Left lung (tissue), 10 donors: Measurements from ENCODE around the gene DYNC2I2. TPM values are rescaled to one million over a fixed set of nuclear protein-coding genes. Genes with fewer than 3 reads are reported as not detected.

Experiments
- ATAC-seq: fragments of 200-7000 bp; cut with Tn5 transposase; one replicate; pipeline ENCODE4 v1.9.1; 2020; ENCODE audit warnings: moderate library complexity
- DNase-seq, 4 donors: peaks; one replicate each; pipeline ENCODE4 v3.0.0-alpha.2; 2013 to 2020
- H3K27ac ChIP-seq, 2 donors: fragments of 200-600 bp; sonication (generic) in 1 of 2; one replicate each; pipeline versions ENCODE4 v1.5.0 to v1.8.0; 2020 to 2021
- H3K27me3 ChIP-seq, 2 donors: fragments of 200-600 bp; sonication (generic) in 1 of 2; one replicate each; pipeline versions ENCODE4 v1.5.0 to v1.8.0; 2020 to 2021
- H3K36me3 ChIP-seq, 2 donors: fragments of 200-600 bp; sonication (generic) in 1 of 2; one replicate each; pipeline versions ENCODE4 v1.5.0 to v1.8.0; 2020 to 2021
- H3K4me1 ChIP-seq, 2 donors: fragments of 200-600 bp; one replicate each; pipeline ENCODE4 v1.8.0; 2021
- H3K4me3 ChIP-seq, 2 donors: fragments of 200-600 bp; sonication (generic) in 1 of 2; one replicate each; pipeline versions ENCODE4 v1.5.0 to v1.8.0; 2020 to 2021; ENCODE audit warnings: mild to moderate bottlenecking in 1 of 2
- H3K9me3 ChIP-seq, 2 donors: fragments of 200-600 bp; sonication (generic) in 1 of 2; one replicate each; pipeline versions ENCODE4 v1.5.0 to v1.8.0; 2020 to 2021
- CTCF ChIP-seq, 2 donors: fragments of 200-600 bp; sonication (generic) in 1 of 2; IDR thresholded peaks; one replicate each; pipeline versions ENCODE4 v1.5.0 to v1.8.0; 2021; ENCODE audit warnings: antibody characterized with exemption in 2 of 2
- intact Hi-C, 2 donors: fragments of 100-400 bp; cut with DNase I; formaldehyde crosslinking; loops; one replicate each; pipeline versions ENCODE4 v1.11.2 to v1.14.2; 2022
- polyA plus RNA-seq, 6 donors: library from polyadenylated mRNA; unstranded; fragments of 120-200 nt; gene quantifications; one replicate each; pipeline ENCODE4 v1.2.1, GENCODE V29; 2013; ENCODE audit not compliant: insufficient read length in 6 of 6
- total RNA-seq, 2 donors: library from RNA; stranded (reverse); fragmentation: NEBNext Ultra II Directional; extraction: Animal tissue kit (Norgen Biotek cat#: 25700); gene quantifications; one replicate each; pipeline ENCODE4 v1.2.1, GENCODE V29; 2021
- donor health status: DM: no; HTN: yes; CAD: no.
- donor health status: DM: no; HTN: no; CAD: no.

DYNC2I2 gene
- total and polyA plus RNA-seq, 8 donors: 45.2 to 55.4 (median 50.1) TPM

GRCh38 chr9:128704356-128704670, 47.7 kb upstream of the DYNC2I2 start:
- peaks cover 0 to 28% of the 10 kb centered on the region in 2 donors for H3K4me1 ChIP-seq
- no peaks in the 10 kb centered on the region for H3K27me3 ChIP-seq
- H3K27ac ChIP-seq: peak overlapping the region; percentile 76 to 83
- intact Hi-C loops: no loop called here
- TF ChIP-seq CTCF (IDR thresholded peaks at IDR 0.05): no peak
- ATAC-seq: no peak
- no peaks in the 10 kb centered on the region for H3K9me3 ChIP-seq
- H3K36me3 ChIP-seq: peaks cover 0 to 18% of the 10 kb centered on the region in 2 donors
- peak overlapping the region in 1 of 2 donors; percentile 84 for H3K4me3 ChIP-seq
- peak in 1 of 4 donors; percentile 13 for DNase-seq

- Histone ChIP-seq H3K27me3 (no peaks in the 10 kb centered on the region), H3K9me3 (no peaks in the 10 kb centered on the region), H3K4me3 (peak overlapping the region; percentile 80 to 84), H3K27ac (peak overlapping the region; percentile 76 to 83), H3K4me1 (peaks cover 0 to 28% of the 10 kb centered on the region in 2 donors), H3K36me3 (peaks cover 0 to 18% of the 10 kb centered on the region in 2 donors)
- intact Hi-C loops: no loop called here
- TF ChIP-seq CTCF (IDR thresholded peaks at IDR 0.05): no peak
- peak; percentile 3 for ATAC-seq
- peak in 1 of 4 donors; percentile 79 for DNase-seq
Observed at GRCh38 chr9:128703616-128704355, 47.1 kb upstream of the DYNC2I2 start.

- Histone ChIP-seq H3K9me3 (no peaks in the 10 kb centered on the region), H3K4me1 (peaks cover 0 to 28% of the 10 kb centered on the region in 2 donors), H3K27ac (peak overlapping the region; percentile 76 to 83), H3K36me3 (peaks cover 0 to 18% of the 10 kb centered on the region in 2 donors), H3K27me3 (no peaks in the 10 kb centered on the region), H3K4me3 (peak overlapping the region; percentile 80 to 84)
- TF ChIP-seq CTCF (IDR thresholded peaks at IDR 0.05): no peak
- peak; percentile 28 for ATAC-seq
- peak in 3 of 4 donors; percentile 26 to 83 (median 32) for DNase-seq
- intact Hi-C loops: no loop called here
Observed at GRCh38 chr9:128702949-128703615, 46.4 kb upstream of the DYNC2I2 start.

GRCh38 chr9:128702445-128702948, 45.9 kb upstream of the DYNC2I2 start, which contains the start of gene PKN3:
Gene PKN3 (plus strand): TSS chr9:128702503. CDS start chr9:128702916, 413 bp downstream.
- Histone ChIP-seq H3K27ac (peak within 1 kb of the TSS; percentile 76 to 83), H3K9me3 (no peaks in the 10 kb centered on the region), H3K36me3 (peaks cover 0 to 17% of the 10 kb centered on the region in 2 donors), H3K27me3 (no peaks in the 10 kb centered on the region), H3K4me3 (peak within 1 kb of the TSS; percentile 80 to 84), H3K4me1 (peaks cover 0 to 28% of the 10 kb centered on the region in 2 donors)
- TF ChIP-seq CTCF (IDR thresholded peaks at IDR 0.05): peak; percentile 93 to 94
- DNase-seq (peak; percentile 84 to 97 (median 88)), ATAC-seq (peak; percentile 95)
- intact Hi-C loops: no loop called here
